AG04450 (cell line): ENCODE results near the gene TP53INP2. TPM values are rescaled to one million over a fixed set of nuclear protein-coding genes. Genes with fewer than 3 reads are reported as not detected.

Experiments used
- CTCF ChIA-PET: fragments of 300-600, 350-600 bp; formaldehyde crosslinking; extraction: SDS; loops from one replicate; lab custom pipeline; 2022; ENCODE audit warnings: antibody characterized with exemption, inconsistent platforms; lab: Charles Lee
- POLR2A ChIA-PET: fragments of 350-600 bp; formaldehyde crosslinking; extraction: SDS; loops from one replicate; lab custom pipeline; 2021; ENCODE audit warnings: antibody characterized with exemption, inconsistent platforms; lab: Yijun Ruan, JAX
- DNase-seq: peaks from one replicate; pipeline ENCODE4 v3.0.0-alpha.2; 2011; ENCODE audit warnings: low read depth, low spot score
- H3K27ac ChIP-seq: one replicate; pipeline ENCODE4 v1.5.1; 2012; ENCODE audit warnings: low read depth, low read length, control low read depth
- H3K27me3 ChIP-seq: one replicate; pipeline ENCODE4 v1.6.0; 2012; ENCODE audit warnings: low read length; ENCODE audit not compliant: control insufficient read depth, insufficient read depth
- H3K4me3 ChIP-seq: 2 replicates; pipeline ENCODE4 v1.5.1; 2011; ENCODE audit warnings: mild to moderate bottlenecking, low read depth, low read length, control low read depth
- H3K9me3 ChIP-seq: 2 replicates; pipeline ENCODE4 v1.5.1; 2012; ENCODE audit warnings: low read length; ENCODE audit not compliant: control insufficient read depth, insufficient read depth
- polyA plus RNA-seq: library from polyadenylated mRNA; depleted of rRNA; stranded (reverse); fragments of >200 nt; gene quantifications from 2 replicates; pipeline ENCODE4 v1.2.3, GENCODE V29; 2011
- TF ChIP-seq, protein P1 (sequence below): IDR thresholded peaks from 2 replicates; pipeline ENCODE4 v1.5.1; 2011; ENCODE audit warnings: low read depth, low read length, control low read depth, inconsistent platforms

Gene TP53INP2
- polyA plus RNA-seq, 1 experiment, result 5.9 TPM

DNA sequence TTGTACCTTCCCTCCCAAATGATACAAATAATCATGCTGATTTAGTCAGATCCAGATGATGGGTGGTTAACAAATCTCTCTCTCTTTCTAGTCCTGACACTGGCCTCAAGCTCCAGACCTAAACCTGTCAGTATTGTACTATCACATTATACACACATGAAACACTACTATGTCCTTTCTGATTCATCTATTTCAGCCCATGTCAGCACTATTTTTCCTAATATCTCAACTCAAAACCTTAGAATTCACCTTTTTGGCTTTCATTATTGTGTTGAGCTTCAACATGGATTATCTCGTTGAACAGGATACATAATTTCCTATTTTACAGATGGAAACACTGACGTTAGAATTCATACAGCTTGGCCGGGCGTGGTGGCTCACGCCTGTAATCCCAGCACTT lies 30.7 kb upstream of the TP53INP2 start:
- Histone ChIP-seq H3K27ac (no peak overlapping the region), H3K4me3 (no peak overlapping the region), H3K9me3 (no peaks in the 10 kb centered on the region), H3K27me3 (no peaks in the 10 kb centered on the region)
- DNase-seq, result no peak
- ChIA-PET POLR2A (no interaction called here), CTCF (no interaction called here)
- TF ChIP-seq, protein P1, sequence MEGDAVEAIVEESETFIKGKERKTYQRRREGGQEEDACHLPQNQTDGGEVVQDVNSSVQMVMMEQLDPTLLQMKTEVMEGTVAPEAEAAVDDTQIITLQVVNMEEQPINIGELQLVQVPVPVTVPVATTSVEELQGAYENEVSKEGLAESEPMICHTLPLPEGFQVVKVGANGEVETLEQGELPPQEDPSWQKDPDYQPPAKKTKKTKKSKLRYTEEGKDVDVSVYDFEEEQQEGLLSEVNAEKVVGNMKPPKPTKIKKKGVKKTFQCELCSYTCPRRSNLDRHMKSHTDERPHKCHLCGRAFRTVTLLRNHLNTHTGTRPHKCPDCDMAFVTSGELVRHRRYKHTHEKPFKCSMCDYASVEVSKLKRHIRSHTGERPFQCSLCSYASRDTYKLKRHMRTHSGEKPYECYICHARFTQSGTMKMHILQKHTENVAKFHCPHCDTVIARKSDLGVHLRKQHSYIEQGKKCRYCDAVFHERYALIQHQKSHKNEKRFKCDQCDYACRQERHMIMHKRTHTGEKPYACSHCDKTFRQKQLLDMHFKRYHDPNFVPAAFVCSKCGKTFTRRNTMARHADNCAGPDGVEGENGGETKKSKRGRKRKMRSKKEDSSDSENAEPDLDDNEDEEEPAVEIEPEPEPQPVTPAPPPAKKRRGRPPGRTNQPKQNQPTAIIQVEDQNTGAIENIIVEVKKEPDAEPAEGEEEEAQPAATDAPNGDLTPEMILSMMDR, result no peak

DNA sequence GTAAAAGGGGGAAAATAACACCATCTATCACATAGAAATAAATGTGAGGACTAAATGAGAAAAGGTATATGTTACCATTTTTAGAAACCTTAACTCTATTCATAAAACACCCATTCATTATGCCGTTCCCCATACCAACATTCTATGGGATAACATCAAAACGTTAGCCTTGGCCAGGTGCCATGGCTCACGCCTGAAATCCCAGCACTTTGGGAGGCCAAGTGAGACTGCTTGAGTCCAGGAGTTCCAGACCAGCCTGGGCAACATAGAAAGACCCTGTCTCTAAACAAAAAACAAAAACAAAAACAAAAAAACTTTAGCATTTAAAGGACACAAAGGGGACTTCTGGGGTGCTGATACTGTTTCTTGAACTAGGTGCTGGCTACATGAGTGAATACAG lies 28.6 kb upstream of the TP53INP2 start:
- H3K27ac ChIP-seq, result no peak overlapping the region
- ChIA-PET CTCF (interaction anchor here (0.7 kb wide), 1 partner anchor 37 kb away, joined by 3 read pairs; no protein-coding TSS in a partner anchor), POLR2A (interaction anchor here (0.7 to 1.2 kb wide), 2 partner anchors 15 to 29 kb away, joined by 4 to 5 read pairs; partner anchors contain the start of gene TP53INP2)
- no peak for DNase-seq
- H3K9me3 ChIP-seq, result no peaks in the 10 kb centered on the region
- H3K4me3 ChIP-seq, result no peak overlapping the region
- no peaks in the 10 kb centered on the region for H3K27me3 ChIP-seq
- TF ChIP-seq, protein P1, result no peak

DNA sequence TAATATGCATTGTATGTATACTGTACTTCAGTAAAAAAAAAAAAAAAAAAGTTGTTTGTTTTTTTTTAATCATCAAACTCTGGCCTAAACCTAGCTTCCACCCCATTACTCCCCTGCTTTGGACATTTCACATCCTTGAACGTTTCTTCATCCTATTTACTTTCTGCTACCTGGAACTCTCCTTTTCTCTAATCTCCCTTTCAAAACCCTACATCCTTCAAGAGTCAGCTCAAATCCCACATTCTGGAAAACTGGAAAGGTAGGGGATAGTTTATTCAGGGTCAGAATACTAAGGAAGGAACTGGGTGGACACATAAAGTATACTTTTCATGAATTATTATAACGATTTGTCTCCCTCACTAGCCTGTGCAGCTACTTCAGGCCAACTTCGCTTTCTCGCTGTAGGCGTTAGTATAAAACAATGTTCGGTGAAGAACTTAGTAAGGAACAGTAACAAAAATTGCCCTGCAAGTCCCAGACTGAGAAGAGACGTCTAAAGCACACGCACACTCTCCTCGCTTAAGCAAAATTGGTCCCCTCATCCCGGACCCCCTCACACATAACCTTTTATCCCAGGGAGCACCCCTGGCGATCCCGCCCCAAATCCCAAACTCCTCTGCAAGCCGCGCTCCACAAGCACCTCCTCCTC lies 28.0 kb upstream of the TP53INP2 start:
- H3K4me3 ChIP-seq, result peak overlapping the region; percentile 87
- no peak for DNase-seq
- H3K9me3 ChIP-seq, result no peaks in the 10 kb centered on the region
- ChIA-PET CTCF (no interaction called here), POLR2A (interaction anchor here (0.7 to 1.2 kb wide), 2 partner anchors 15 to 28 kb away, joined by 4 to 5 read pairs; partner anchors contain the start of gene TP53INP2)
- H3K27me3 ChIP-seq, result no peaks in the 10 kb centered on the region
- no peak overlapping the region for H3K27ac ChIP-seq
- TF ChIP-seq, protein P1, result no peak

DNA sequence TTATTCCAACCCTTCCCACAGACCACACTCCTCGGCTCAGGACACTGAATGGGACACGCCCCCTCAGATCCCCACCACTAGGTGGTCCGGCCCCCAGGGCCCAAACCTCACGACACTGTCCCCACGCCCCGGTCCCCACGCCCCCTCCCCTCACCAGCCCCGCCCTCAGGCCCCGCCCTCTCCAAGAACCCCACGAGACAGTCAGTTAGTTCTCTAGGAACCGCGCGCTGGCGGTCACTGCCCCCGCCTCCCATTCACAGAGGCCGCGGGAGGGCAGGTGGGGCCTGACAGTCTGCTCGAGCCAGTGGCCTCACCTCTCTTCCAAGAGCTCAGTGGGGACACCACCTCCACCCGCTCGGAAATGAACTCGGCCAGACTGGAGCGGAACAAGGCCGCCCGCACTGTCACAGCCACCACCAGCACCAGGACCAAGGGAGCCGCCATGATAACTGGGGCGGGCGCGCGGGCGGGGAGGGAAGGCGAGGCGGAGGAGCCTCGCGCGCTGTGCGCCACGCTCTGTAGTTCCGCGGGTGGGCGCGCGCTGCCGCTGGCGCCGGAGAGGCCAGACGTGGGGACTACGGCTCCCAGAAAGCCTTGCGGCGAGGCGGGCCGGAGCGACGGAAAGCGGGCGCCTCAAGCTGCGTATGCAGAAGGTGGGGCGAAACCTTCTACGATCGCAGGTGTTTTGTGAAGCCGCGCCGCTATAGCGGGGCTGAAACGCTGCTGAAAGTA lies 27.3 kb upstream of the TP53INP2 start, which contains the start of gene PIGU:
TSS of gene PIGU (minus strand) at position 451 of the 732 bp plus-strand sequence. CDS start at position 444, 7 bp downstream.
- peak; percentile 82 for DNase-seq
- H3K27me3 ChIP-seq, result no peaks in the 10 kb centered on the region
- ChIA-PET CTCF (interaction anchor here (0.6 kb wide), 1 partner anchor 55 kb away, joined by 5 read pairs; no protein-coding TSS in a partner anchor), POLR2A (interaction anchor here (0.6 to 1.2 kb wide), 2 partner anchors 16 to 83 kb away, joined by 3 to 4 read pairs; no protein-coding TSS in a partner anchor)
- H3K9me3 ChIP-seq, result no peaks in the 10 kb centered on the region
- peak within 1 kb of the TSS; percentile 87 for H3K4me3 ChIP-seq
- peak within 1 kb of the TSS; percentile 47 for H3K27ac ChIP-seq
- TF ChIP-seq, protein P1, result no peak
